ENCODE results near the gene LNPEP. TPM values are rescaled to one million over a fixed set of nuclear protein-coding genes. Genes with fewer than 3 reads are reported as not detected.

LNPEP gene
- total and polyA plus RNA-seq, 2 of the 13 experiments (the other 11 are each of a cell fraction or from before 2014, with no cell fraction given) = 8.0 to 16.9 TPM

DNA sequence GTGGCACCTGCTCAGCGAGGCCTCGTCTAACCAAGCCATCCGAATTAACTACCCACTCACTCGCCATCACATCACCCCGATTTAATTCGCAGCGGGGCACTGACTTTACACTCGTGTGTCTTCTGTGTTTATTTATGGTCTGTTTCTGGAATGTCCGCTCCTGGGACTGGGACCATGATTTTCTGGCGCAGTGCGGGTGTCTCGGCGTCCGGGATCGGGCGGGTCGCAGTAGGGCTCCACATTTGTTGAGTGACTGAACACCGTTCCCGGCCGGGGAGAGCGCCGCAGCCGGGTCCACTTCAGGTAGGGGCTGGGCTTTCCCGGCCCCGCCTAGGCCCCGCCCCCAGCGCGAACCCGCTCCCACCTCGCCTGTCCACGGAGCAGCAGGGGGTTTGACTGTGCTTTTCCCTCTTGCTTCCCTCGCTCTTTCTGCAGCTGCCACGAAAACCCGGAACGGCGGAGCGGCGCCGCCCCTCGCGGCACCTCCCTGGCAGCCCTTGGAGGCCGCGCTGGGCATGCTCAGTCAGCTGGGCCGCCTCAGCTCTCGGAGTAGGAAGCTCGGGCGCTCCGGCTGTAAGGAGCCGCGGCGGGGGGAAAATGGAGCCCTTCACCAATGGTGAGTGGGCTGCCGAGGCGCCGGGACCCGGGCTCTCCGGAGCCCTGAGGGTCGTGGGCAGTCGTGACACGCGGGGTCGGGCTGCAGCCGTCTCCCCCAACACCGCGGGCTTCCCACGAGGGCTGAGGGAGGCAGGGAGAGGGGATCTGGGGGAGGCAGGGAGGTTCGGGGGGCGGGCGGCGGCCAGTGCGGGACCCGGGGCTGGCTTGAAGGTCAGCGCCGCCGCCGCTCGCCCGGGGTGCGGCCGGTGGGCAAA, at the start of gene LNPEP (continued):
- TF ChIP-seq, protein P1, sequence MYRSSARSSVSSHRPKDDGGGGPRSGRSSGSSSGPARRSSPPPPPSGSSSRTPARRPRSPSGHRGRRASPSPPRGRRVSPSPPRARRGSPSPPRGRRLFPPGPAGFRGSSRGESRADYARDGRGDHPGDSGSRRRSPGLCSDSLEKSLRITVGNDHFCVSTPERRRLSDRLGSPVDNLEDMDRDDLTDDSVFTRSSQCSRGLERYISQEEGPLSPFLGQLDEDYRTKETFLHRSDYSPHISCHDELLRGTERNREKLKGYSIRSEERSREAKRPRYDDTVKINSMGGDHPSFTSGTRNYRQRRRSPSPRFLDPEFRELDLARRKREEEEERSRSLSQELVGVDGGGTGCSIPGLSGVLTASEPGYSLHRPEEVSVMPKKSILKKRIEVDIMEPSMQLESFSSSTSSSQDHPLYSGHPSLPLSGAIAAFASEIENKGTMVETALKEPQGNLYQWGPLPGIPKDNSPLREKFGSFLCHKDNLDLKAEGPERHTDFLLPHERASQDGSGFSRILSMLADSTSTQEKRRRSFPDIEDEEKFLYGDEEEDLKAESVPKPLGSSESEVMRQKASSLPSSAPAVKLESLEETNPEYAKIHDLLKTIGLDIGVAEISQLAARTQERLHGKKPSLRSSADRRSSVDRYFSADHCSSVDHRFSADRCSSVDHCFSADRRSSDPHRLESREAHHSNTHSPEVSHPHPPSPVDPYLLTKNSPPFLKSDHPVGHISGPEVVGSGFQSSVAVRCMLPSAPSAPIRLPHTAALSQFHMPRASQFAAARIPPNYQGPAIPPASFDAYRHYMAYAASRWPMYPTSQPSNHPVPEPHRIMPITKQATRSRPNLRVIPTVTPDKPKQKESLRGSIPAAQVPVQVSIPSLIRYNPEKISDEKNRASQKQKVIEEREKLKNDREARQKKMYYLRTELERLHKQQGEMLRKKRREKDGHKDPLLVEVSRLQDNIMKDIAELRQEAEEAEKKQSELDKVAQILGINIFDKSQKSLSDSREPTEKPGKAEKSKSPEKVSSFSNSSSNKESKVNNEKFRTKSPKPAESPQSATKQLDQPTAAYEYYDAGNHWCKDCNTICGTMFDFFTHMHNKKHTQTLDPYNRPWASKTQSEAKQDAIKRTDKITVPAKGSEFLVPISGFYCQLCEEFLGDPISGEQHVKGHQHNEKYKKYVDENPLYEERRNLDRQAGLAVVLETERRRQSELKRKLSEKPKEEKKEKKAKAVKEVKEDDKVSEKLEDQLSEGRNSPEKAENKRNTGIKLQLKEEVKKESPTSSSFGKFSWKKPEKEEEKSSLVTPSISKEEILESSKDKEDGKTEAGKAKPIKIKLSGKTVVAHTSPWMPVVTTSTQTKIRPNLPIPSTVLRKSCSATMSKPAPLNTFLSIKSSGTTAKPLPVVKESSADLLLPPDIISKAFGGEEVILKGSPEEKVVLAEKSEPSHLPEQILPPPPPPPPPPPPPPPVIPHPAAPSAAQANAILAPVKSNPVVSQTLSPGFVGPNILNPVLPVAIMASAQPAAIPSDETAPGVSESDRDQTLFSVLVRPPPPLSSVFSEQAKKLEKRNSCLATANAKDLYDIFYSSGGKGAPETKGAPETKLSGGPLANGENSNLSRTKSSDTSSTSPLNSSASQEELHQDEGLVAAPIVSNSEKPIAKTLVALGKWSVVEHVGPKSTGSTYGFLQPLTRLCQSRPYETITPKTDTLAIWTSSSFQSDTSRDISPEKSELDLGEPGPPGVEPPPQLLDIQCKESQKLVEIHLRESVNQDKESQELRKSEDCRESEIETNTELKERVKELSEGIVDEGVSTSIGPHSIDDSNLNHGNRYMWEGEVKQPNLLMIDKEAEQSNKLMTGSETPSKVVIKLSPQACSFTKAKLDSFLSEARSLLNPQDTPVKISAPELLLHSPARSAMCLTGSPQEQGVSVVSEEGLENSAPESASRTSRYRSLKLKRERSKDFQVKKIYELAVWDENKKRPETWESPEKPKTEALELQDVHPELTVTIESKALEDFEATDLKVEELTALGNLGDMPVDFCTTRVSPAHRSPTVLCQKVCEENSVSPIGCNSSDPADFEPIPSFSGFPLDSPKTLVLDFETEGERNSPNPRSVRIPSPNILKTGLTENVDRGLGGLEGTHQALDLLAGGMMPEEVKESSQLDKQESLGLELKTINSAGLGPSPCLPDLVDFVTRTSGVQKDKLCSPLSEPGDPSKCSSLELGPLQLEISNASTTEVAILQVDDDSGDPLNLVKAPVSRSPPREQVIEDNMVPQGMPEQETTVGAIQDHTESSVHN (CRISPR knock-in tag; IDR thresholded peaks at IDR 0.05) = no peak
- TF ChIP-seq ZNF281 (CRISPR knock-in tag; IDR thresholded peaks at IDR 0.05; ENCODE audit: borderline replicate concordance) (peak; percentile 68; the same call in 1 of the 2 replicates), POLR2AphosphoS2 (IDR thresholded peaks at IDR 0.05; ENCODE audit: low read depth, low read length) (no peak), EZH2 (conservative IDR thresholded peaks at IDR 0.05; ENCODE audit: low read depth, low read length) (no peak), ZNF572 (CRISPR knock-in tag; IDR thresholded peaks at IDR 0.05) (peak; percentile 89), KDM5A (IDR thresholded peaks at IDR 0.05; ENCODE audit: borderline replicate concordance, low read length) (no peak; the same call in 1 of the 2 replicates), MEF2D (CRISPR knock-in tag; IDR thresholded peaks at IDR 0.05) (peak; percentile 22; the same call in 1 of the 2 replicates), ZNF326 (CRISPR knock-in tag; IDR thresholded peaks at IDR 0.05; ENCODE audit: borderline replicate concordance) (no peak), ZNF230 (CRISPR knock-in tag; IDR thresholded peaks at IDR 0.05) (no peak), E2F2 (CRISPR knock-in tag; IDR thresholded peaks at IDR 0.05; ENCODE audit: borderline replicate concordance) (0 out of 2 replicates have a peak, but pooled peaks have one; percentile 61), CEBPG (CRISPR knock-in tag; IDR thresholded peaks at IDR 0.05) (peak; percentile 42; the same call in 1 of the 2 replicates)
- TF ChIP-seq, protein P2, sequence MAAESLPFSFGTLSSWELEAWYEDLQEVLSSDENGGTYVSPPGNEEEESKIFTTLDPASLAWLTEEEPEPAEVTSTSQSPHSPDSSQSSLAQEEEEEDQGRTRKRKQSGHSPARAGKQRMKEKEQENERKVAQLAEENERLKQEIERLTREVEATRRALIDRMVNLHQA (CRISPR knock-in tag; IDR thresholded peaks at IDR 0.05) = no peak

All from HepG2 (cell line).